Measurements from ENCODE around the gene DLGAP1. TPM values are rescaled to one million over a fixed set of nuclear protein-coding genes. Genes with fewer than 3 reads are reported as not detected.

Gene DLGAP1
- total RNA-seq, 1 experiment from 2014 or later = not detected

DNA sequence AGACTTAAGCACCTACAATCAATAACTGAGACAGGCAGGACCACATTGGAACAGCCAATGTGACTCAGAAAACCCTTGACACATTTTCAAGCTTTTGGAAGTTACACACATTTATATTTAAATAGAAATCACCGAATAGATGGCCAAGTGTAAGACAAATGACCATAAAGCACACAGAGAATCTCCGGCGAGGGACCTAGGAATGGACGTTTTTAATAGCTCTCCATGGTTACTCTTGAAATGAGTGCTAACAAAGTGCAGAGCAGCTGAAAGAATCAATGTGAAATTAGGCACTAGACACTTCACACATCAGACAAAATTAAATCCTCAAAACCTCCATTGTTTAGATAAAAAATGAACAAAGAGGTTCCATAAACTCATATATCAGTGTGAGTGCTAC is 376.9 kb downstream of the DLGAP1 start:
- Mint-ChIP-seq H3K4me3 (ENCODE audit: unreplicated experiment) (no peak overlapping the region), H3K27me3 (ENCODE audit: insufficient read depth, unreplicated experiment) (no peaks in the 10 kb centered on the region), H3K36me3 (ENCODE audit: insufficient read depth, unreplicated experiment) (no peaks in the 10 kb centered on the region), H3K27ac (ENCODE audit: low read depth, unreplicated experiment) (no peak overlapping the region), H3K9me3 (ENCODE audit: unreplicated experiment) (no peaks in the 10 kb centered on the region), H3K4me1 (ENCODE audit: insufficient read depth, unreplicated experiment) (peaks cover 9% of the 10 kb centered on the region)
- intact Hi-C loops (cut with micrococcal nuclease) = no loop called here
- no peak for TF ChIP-seq CTCF (IDR thresholded peaks at IDR 0.05; ENCODE audit: unreplicated experiment)
- ChIA-PET POLR2A (interaction anchor here (0.7 kb wide), 1 partner anchor 1022 kb away, joined by 3 read pairs; no protein-coding TSS in a partner anchor), CTCF (interaction anchor here (1.2 to 1.3 kb wide), 2 partner anchors 9 to 28 kb away, joined by 3 to 4 read pairs; no protein-coding TSS in a partner anchor)
- BruUV-seq (replicated peaks) = no TSS peak
- DNase-seq (ENCODE audit: unreplicated experiment) = no peak

DNA sequence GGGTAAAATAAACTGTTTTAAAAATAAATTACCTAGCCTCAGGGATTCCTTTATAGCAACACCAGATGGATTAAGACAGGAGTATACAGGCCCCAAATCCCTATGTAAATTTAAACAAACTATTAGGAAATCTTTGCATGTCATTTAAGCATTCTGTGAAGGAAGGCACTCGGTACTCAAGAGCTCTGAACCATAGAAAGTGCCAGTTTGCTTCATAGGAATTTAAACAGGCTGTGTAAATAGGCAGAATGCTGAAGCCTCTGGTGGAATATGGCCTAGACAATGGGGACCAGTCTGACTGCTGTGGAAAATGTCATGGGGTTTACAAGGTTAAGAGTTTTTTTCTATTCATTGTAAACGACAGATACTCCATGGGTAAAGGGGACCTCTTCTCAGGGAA is 377.4 kb downstream of the DLGAP1 start:
- H3K4me1 Mint-ChIP-seq (ENCODE audit: insufficient read depth, unreplicated experiment) = peaks cover 13% of the 10 kb centered on the region
- no peaks in the 10 kb centered on the region for H3K27me3 Mint-ChIP-seq (ENCODE audit: insufficient read depth, unreplicated experiment)

DNA sequence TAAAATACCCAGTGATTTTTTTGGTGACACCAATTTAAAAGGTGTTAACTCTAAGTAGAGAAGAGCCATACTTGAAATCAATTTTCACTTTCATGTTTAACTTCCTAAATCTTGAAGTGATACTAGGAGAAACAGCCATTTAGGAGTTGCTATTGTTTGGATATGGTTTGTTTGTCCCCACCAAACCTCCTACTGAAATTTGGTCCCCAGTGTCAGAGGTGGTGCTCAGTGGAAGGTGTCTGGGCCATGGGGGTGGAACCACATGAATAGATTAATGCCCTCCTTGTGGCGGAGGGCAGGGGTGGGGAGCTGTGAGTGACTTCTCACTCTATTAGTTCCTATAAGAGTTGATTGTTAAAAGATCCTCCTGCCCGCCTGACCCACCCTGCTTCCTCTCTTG is 377.9 kb downstream of the DLGAP1 start:
- H3K36me3 Mint-ChIP-seq (ENCODE audit: insufficient read depth, unreplicated experiment) = no peaks in the 10 kb centered on the region
- no peak for DNase-seq (ENCODE audit: unreplicated experiment)
- no peaks in the 10 kb centered on the region for H3K27me3 Mint-ChIP-seq (ENCODE audit: insufficient read depth, unreplicated experiment)
- no peaks in the 10 kb centered on the region for H3K9me3 Mint-ChIP-seq (ENCODE audit: unreplicated experiment)
- no peak for TF ChIP-seq CTCF (IDR thresholded peaks at IDR 0.05; ENCODE audit: unreplicated experiment)
- H3K4me1 Mint-ChIP-seq (ENCODE audit: insufficient read depth, unreplicated experiment) = peaks cover 13% of the 10 kb centered on the region
- H3K4me3 Mint-ChIP-seq (ENCODE audit: unreplicated experiment) = no peak overlapping the region
- no TSS peak for BruUV-seq (replicated peaks)
- intact Hi-C loops (cut with micrococcal nuclease) = no loop called here
- H3K27ac Mint-ChIP-seq (ENCODE audit: low read depth, unreplicated experiment) = no peak overlapping the region
- CTCF ChIA-PET = no interaction called here
- POLR2A ChIA-PET = no interaction called here

More for the DNA sequence above, 377.4 kb downstream of the DLGAP1 start:
- intact Hi-C loops (cut with micrococcal nuclease) = no loop called here
- H3K36me3 Mint-ChIP-seq (ENCODE audit: insufficient read depth, unreplicated experiment) = no peaks in the 10 kb centered on the region
- DNase-seq (ENCODE audit: unreplicated experiment) = no peak
- CTCF ChIA-PET = interaction anchor here (1.3 kb wide), 1 partner anchor 9 kb away, joined by 4 read pairs; no protein-coding TSS in a partner anchor
- no peak for TF ChIP-seq CTCF (IDR thresholded peaks at IDR 0.05; ENCODE audit: unreplicated experiment)
- BruUV-seq (replicated peaks) = no TSS peak
- H3K9me3 Mint-ChIP-seq (ENCODE audit: unreplicated experiment) = no peaks in the 10 kb centered on the region
- no peak overlapping the region for H3K4me3 Mint-ChIP-seq (ENCODE audit: unreplicated experiment)
- H3K27ac Mint-ChIP-seq (ENCODE audit: low read depth, unreplicated experiment) = no peak overlapping the region
- POLR2A ChIA-PET = interaction anchor here (0.7 kb wide), 1 partner anchor 1023 kb away, joined by 3 read pairs; no protein-coding TSS in a partner anchor

DNA sequence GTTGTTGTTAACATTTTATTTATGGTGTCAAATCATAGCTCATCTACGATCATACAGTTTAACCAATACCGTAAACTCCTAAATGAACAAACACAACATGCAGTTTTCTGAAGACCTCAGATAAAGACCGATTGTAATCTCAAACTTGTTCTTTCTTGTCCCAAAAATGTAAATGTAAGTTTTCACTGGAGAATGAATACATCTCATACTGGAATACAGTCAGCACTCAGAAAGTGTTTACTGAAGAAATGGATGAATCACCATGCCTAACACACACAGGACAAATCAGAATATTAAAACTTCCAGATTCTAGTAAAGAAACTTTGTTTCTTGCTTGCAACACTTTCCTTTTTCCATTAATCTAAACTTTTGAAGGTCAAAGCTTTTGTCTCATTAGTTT is 380.5 kb downstream of the DLGAP1 start:
- H3K9me3 Mint-ChIP-seq (ENCODE audit: unreplicated experiment) = no peaks in the 10 kb centered on the region
- no peaks in the 10 kb centered on the region for H3K36me3 Mint-ChIP-seq (ENCODE audit: insufficient read depth, unreplicated experiment)
- ChIA-PET POLR2A (interaction anchor here (1.4 kb wide), 1 partner anchor 22 kb away, joined by 5 read pairs; no protein-coding TSS in a partner anchor), CTCF (interaction anchor here (1.5 to 2.2 kb wide), 2 partner anchors 36 to 79 kb away, joined by 3 to 9 read pairs; no protein-coding TSS in a partner anchor)
- no peak for TF ChIP-seq CTCF (IDR thresholded peaks at IDR 0.05; ENCODE audit: unreplicated experiment)
- no TSS peak for BruUV-seq (replicated peaks)
- no peak for DNase-seq (ENCODE audit: unreplicated experiment)
- intact Hi-C loops (cut with micrococcal nuclease) = no loop called here
- peak overlapping the region; percentile 23 for H3K27ac Mint-ChIP-seq (ENCODE audit: low read depth, unreplicated experiment)
- H3K4me1 Mint-ChIP-seq (ENCODE audit: insufficient read depth, unreplicated experiment) = peaks cover 13% of the 10 kb centered on the region
- no peak overlapping the region for H3K4me3 Mint-ChIP-seq (ENCODE audit: unreplicated experiment)
- H3K27me3 Mint-ChIP-seq (ENCODE audit: insufficient read depth, unreplicated experiment) = no peaks in the 10 kb centered on the region
